Measurements from ENCODE around the gene IL31RA.

IL31RA gene

DNA sequence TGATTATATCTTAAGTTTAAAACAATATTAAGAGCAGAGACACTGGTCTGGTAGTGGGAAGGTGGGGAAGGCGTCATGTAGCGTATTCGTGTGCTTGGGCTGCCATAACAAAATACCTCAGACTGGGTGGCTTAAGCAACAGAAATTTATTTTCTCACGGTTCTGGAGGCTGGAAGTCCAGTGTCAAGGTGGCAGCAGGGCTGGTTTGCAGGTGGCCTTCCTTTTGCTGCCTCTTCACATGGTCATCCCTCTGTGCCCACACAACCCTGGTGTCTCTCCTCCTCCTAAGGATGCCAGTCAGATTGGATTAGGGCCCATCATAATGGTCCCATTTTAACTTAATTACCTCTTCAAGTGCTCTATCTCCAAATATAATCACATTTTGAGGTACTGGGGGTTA lies 9.6 kb downstream of the IL31RA start:
- DNase-seq, result no peak

DNA sequence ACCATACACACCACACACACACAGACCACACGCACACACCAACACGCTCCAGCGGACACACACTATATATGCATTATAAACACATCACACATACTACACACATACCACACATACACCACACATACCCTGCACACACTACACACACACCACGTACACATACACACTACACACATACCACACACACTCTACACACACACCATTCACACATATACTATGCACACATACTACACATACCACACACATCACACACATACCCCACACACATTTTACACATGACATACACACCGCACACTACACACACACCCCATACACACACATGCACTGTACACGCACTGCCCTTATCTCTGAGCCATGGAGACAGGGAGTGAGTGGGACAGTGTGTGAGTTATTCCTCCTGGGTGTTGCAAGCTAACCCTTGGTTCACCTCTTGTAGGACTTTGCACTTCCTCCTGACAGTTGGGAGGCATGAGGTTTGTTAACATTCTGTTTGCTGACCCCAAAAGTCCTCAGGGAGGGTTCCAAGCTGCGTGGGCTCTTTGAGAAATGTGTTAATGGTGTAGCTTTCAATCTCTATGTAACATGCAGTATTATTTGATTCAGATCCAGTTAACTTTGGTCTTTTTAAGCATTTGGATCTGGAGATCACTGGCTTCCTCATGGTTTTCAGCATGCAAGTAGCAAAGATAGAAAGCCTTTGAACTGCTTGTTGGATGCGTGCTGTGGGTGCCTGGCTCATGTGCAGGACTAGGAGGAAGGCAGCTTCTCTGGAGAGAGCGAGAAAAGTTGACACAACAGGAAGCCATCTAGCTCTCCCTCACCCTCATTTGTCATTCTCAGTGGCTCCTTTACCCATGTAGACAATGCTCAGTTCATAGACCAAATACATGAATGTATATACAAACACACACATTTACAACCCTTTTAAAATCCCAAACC lies 13.7 kb downstream of the IL31RA start:
- no peak for DNase-seq

DNA sequence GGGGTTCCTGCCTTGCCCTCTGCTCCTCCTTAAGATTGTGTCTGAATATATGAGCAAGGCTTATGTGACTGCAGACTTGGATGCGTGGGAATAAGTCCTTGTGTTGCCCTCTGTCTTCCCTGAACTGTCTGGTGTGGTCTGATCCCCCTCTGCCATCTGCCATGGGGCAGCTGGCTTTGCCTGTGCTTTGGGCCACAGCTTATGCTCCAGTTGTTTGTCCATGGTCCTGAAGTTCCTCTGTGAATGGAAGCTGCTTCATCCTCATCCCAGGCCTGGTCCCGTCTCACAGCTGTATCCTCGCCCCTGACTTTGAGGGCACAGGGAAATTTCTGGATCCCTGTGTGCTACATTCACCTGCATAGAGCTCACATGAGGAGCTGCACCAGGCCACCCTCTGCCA lies 14.7 kb downstream of the IL31RA start:
- DNase-seq, result no peak

DNA sequence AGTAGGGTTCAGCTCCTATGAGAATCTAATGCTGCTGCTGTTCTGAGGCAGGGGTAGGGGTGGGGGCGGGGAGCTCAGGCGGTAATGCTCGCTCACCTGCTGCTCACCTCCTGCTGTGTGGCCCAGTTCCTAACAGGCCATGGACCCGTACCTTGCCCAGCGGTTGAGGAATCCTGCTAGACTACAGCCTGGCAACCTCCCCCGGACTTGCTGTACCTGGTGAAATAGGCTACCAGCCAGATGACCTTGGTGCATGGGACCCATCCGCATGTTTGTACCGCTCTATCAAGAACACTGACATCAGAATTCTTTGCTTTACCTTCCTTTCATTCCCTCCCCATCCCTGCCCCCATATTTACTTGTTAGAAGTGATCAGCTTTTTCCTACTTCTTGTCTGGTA lies 15.3 kb downstream of the IL31RA start:
- no peak for DNase-seq

DNA sequence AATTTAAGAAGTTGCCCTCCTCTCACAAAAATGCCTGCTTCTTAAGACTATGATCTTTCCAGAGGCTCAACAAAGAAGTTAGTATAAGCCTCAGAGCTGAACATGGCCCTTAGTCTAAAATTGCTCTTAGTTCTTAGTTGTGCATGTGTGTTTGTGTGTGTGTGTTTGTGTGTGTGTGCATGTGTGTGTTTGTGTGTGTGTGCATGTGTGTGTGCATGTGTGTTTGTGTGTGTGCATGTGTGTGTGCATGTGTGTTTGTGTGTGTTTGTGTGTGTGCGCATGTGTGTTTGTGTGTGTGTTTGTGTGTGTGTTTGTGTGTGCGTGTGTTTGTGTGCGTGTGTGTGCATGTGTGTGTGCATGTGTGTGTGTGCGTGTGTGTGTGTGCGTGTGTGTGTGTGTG lies 15.8 kb downstream of the IL31RA start:
- no peak for DNase-seq

DNA sequence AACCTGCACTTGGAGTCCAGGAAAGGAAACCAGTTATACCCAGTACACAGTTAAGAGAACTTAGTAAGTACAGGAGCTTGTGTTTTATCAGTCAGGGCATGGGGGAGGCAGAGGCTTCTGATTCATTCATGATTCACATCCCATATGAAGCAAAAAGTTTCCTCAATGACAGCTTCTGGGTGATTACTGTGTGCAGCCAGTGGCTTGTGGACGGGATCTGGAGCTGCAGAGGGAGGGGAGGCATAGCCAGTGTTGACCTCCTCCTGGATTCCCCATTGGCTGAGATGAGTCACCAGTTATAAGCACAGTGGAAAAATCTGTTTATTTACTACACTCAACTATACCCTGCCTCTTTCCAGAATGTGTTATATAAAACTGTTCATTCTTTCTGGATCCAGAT lies 17.7 kb downstream of the IL31RA start:
- DNase-seq, result peak in 1 of 2 donors; percentile 5

DNA sequence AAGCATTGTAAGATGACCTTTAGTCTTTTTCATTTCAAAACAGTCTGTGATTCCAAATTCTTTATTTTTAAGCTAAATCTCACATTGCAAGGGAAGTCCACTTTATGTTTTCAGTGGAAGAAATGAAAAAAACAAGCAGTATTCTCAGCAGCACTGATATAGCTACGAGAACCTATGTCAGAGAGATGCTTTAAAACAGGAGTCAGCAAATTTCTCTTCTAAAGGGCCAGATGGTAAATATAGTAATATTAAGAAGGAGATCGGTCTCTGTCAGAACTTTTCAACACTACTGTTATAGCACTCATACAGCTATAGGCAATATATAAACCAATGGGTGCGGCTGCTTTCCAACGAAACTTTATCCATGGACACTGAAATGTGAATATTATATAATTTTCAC lies 18.7 kb downstream of the IL31RA start:
- DNase-seq, result no peak

DNA sequence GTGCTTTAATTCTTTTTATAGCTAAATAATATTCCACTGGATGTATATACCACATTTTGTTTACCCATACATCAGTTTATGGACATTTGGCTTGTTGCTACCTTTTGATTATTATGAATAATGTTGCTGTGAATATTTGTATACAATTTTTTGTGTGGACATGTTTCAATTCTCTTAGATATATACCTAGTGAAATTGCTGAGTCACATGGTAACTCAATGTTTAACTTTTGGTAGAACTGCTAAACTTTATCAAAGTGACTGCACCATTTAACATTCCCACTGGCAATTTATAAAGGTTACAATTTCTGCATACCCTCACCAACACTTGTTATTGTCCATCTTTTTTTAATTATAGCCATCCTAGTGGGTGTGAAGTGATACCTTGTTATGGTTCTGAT lies 22.1 kb downstream of the IL31RA start:
- DNase-seq, result no peak

DNA sequence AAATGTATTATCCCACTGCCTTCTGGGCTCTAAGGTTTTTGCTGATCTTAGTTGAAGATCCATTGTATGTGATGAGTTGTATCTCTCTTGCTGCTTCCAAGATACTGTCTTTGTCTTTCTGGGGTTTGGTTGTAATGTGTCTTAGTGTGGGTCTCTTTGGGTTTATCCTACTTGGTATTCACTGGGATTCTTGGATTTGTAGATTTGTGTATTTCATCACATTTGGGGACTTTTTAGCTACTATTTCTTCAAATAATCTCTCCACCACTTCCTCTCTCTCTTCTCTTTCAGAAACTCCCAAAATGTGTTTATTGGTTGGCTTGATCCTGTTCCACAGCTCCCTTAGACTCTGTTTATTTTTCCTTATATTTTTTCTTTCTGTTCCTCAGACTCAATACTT lies 26.5 kb downstream of the IL31RA start:
- no peak for DNase-seq

DNA sequence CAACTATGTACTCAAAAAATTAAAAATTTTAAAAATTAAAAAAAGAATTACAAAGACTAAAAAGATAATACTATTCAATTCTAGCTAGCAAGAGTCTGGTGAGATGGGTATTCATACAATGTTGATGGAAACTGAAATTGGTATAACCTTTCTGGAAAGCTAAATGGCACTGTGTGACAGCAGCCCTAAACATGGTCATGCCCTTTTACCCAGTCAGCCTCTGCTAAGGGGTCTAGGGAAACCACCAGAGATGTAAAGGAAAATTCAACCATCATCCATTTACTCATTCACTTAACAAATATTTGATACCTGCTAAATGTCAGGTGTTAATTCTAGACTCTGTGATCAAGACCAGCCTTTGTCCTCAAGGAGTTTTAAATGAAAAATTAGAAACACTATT lies 29.3 kb downstream of the IL31RA start:
- no peak for DNase-seq

DNA sequence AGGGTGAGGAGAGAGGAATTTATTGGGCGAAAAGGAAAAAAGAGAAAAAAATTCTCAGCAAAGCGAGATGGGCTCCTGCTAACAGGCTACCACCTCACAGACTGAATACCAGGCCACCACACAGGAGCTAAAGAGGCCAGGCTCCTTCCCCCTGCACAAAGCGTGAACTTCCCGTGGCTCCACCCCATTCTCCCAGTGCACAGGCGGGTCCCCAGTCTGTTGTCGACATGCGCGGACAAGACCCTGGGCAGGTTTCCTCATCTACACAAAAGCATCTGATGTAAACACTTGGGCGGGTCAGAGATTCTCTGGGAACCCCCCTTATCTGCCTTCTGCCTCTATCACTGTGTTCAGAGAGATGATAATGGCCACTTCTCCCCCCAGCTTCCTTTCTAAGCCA lies 34.2 kb downstream of the IL31RA start:
- DNase-seq, result no peak

DNA sequence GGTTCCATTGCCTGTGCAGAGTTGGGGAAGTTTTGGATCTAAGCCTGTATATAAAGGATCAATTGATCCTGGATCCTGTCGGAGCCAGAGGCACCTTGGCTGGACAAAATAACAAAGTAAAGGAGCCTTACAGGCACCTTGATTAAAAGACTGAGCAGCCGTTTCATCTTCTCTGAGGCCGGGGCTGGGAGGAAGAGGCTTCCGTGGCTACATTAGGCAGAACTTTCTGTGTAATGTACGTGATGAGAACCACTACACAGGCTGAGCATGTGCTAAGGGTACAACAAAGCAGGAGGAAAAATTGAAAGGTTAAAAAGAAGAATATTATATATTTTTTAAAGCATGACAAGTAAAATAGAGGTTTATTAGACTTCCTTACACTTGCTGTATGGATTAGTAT lies 37.0 kb downstream of the IL31RA start:
- no peak for DNase-seq

DNA sequence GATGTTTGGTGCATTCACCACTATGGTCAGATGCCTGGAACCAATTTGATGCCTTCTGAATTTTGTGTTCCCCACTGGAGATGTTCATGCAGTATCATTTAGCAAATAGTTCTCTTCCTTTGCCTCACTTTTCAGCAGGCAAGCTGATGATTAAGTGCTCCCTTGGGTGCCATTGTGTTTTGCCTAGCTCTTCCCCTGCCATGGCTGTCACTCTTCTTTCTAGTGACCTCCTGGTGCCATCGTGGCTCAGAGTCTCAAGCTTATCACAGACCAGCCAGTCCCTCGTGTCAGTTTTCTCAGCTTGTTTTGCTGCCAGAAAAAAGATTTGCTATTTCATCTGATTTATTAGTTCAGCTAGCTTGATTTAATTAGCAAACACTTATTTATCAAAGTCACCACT lies 41.3 kb downstream of the IL31RA start:
- DNase-seq, result no peak

DNA sequence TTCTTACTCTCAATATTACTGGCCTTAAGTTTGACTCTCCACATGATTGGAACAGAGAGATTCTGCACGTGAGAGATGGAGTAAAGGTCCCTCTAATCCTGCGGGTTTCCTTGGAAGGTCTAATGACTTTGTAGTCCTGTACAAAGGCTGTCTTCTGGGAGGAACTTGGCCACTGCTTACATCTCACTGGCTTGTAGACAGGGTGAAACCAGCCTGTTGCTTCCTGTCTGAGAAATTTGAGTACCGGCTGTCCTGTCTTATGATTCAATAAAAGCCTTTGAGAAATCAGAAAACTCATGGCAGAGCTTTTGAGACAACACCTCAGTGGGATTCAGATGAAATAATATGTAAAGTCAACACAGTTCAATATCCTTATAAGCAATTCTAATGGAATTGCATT lies 43.0 kb downstream of the IL31RA start:
- DNase-seq, result no peak

DNA sequence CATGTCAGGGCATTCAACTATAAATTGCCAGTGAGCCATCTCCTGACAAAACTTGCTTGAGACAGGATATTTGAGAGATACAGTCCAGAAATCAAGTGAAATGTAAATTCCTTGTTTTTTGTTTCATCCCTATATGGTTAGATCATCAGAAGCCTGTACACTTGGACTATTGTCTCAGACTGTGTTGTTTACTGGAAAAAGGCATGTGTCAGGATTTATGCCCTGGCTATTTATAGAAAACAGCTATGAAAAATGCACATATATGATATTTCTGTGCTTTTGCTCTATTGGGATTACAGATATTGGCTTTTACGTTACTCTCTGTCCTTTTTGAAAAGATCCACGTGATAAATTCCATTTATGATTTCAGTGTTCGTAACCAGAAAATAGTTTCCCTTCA lies 44.2 kb downstream of the IL31RA start:
- no peak for DNase-seq

DNA sequence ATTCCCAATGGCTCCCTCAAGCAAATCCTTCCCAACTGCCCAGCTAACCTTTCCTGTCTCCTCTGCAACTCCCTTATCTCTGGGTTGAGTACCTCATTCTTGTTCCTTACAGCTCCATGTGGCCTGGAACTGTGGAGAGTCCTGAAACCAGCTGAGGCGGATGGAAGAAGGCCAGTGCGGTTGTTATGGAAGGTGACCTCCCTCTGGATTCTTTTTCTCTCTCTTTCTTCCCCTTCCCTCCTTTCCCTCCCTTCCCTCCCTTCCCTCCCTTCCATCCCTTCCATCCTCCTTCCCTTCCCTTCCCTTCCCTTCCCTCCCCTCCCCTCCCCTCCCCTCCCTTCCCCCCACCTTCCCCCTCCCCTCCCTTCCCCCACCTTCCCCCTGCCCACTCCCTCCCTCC lies 45.1 kb downstream of the IL31RA start:
- DNase-seq, result no peak

DNA sequence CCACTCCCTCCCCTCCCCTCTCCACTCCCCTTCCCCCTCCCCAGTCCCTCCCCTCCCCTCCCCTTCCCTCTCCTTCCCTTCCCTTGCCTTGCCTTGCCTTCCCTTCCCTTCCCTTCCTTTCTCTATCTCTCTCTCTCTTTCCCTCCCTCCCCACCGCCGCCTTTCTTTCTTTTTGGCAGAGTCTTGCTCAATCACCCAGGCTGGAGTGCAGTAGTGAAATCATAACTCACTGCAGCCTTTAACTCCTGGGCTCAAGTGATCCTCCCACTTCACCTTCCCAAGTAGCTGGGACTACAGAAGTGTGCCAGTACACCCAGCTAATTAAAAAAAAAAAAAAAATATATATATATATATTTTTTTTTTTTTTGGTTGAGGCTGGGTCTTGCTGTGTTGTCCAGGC lies 45.5 kb downstream of the IL31RA start:
- no peak for DNase-seq

DNA sequence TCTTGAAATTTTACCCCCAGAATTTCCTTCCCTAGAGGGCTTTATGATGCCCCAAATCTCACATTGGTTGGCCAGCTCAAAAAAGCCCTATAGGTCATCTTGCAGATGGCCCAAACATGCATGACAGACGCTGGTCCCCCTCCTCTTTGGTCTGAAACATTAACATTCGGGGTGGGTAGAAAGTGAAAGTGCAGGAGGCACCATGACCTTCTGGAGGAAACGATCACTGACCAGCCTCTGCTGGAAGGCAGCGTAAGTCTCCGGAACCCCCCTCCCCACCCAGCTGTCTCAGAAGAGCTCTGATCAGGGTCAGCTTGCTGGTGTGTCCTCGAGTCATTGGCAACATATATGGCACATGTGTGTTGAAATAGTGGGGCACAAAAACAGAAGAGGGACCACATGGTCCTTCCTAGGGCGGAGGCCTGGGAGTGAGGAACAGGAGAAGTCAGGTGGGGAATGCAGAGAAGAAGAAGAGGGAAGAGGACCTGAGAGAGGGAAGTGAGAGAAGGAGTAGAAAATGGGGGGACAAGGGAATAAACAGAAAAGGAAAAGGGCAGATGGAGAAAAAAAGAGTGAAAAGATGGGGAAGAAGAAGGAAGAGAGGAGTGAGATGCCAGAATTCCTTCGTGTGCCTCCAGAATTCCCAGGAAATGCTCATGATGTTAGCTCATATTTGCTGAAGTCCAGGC lies 46.2 kb downstream of the IL31RA start:
- DNase-seq, result no peak

DNA sequence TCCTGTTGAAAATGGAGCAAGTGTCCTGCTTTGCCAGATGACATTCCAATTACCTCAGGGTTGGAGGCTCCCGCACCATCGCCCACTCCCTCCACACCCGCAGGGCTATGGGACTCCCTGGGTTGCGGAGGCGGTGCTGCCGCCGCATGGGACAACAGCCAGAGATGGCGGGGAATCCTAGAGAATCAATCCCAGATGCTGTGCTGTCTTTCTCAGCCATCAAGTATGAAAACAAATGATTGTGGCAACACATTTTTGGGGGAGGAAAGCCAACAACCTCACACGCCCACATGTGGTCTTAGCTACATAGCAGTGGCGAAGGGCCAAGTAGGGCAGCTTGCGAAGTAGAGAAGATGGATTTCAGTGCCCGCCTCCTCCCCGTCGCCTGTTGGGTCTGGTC lies 46.7 kb downstream of the IL31RA start:
- no peak for DNase-seq

DNA sequence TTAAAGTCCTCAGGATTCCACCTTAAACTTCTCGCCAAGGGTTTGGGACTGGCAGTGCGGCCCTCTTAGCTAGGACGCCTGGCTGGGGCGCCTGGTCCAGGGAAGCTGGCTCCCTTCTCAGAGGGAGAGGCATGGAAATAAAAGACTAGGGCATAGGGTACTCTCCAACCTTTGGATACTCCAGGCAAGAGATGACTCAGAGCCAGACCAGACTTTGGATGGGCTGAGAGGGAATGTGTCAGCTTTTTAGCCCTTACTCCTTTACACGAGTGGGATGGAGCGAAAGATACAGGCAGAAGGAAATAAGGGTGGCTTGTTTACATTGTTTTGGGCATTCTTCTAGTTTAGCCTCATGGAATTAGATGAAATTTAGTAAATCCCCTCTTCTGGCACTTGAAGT lies 48.2 kb downstream of the IL31RA start:
- DNase-seq, result no peak

DNA sequence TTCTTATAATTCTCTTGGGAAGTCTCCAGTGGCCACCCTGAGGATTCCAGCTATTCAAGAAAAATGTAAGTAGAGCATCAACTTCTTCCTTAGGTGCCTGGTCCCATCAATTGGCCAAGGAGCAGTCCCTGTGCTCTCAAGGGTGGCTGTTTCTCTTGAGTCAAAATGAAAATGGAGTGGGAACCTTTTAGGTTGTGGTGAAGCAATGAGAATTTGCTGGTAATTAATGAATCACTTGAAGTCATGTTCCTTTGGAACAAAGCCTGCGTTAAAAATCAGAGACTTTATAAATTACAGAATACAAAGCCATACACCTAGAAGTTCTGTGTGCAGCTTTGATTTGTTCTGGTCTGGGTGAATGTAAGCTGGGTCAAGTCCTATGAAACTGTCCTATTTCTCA lies 48.9 kb downstream of the IL31RA start:
- no peak for DNase-seq

DNA sequence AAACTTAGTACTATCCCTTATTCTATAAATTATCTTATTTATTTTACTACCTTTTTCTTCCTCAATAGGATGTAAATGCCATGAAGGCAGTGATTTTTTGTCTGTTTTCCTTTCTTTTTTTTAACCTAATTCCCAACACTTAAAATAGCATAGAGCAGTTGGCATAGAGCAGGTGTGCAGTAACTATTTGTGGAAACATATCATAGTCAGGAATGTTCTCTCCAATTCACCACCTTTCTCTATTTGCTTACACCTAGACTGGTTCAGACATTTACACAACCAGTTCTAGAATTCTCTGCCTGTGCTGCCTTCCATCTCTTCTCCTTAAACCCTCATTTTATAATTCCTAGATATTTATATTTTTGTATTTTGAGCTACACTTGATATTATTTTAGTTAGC lies 49.6 kb downstream of the IL31RA start:
- no peak for DNase-seq

DNA sequence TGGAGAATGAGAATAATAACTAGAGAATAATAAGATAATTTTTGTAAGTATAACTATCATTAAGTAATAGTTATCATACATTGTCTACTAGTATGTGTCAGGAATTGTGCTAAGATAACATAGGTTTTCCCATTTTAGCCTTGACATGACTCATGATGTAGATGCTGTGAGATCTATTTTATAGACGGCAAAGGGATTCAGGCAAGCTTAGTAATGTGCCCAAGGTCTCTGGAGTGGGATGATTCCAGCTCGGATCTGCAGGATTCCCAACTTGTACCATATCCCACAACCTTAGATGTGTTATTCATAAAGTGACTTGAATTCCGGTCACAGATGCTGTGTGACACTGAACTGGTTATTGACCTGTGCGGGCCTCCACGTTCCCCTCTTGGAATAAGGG lies 51.5 kb downstream of the IL31RA start:
- no peak for DNase-seq

DNA sequence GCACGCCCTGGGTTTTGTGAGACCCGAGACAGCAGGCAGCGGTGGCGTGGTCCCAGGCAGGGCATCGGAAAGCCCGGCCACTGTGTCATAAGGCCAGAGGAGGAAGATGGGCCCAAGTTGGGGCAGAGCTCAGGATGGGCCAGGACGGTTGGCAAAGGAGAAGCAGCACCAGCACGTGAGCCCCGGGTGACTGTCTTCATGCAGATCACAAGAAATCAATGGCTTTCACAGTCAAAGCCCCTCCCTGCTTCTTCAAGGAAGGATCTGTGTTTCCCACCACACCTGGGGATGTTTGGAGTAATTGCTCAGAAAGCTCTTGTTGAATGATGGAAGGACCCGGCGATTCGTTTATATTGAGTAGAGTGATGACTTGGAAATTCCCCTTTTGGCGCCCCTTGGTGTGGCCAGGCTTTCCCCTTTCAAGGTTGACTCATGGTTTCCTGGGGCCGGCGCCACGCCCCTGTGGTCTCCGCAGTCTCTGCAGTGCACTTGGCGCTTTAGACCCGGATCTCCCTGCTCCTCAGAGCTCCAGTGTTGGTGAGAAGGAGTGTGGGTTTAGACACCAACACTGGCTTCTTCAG lies 52.1 kb downstream of the IL31RA start:
- peak; percentile 54 to 56 for DNase-seq
